Epidermal melanocyte (primary cell): Measurements from ENCODE around the gene FAM163B.
"Not testable (repeated sequence)": the region's sequence is repeated elsewhere in the genome, so short reads cannot be mapped to it uniquely, and the experiment has no call there.

Source experiments
- DNase-seq: peaks from one replicate; pipeline ENCODE4 v3.0.0; 2011; ENCODE audit warnings: low spot score; ENCODE audit not compliant: insufficient read length

FAM163B gene

DNA sequence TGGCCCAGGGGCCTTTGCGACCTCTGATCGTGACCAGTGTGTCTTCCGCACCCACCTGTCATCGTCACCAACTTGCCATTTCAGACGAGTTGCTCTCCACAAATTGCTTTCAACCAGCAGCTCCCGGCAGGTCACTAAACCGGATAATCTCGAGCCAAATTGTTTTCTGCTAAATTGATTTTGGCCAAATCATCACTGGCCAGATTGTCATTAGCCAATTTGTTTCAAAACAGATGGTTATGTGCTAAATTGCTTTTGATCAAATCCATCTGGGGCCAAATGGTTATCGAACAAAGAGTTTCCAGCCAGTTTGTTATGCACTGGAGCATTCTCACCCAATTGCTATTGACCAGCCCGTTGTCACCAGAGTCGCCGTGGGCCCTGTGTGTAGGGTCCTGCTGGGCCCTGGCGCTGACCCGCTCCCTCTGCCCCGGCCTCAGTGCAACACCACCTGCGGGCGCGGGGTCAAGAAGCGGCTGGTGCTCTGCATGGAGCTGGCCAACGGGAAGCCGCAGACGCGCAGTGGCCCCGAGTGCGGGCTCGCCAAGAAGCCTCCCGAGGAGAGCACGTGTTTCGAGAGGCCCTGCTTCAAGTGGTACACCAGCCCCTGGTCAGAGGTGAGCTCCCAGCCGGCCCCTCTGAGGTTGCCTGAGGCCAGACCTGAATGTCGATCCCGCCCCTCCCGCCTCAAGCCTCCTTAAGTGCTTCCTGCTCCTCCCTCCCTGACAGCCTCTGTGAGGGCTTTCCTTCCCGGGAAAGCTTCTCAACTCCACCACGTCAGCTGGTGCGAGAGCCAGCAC, 39.1 kb downstream of the FAM163B start:
- no peak for DNase-seq

GRCh38 chr9:133569121-133569785, 39.9 kb downstream of the FAM163B start:
- no peak for DNase-seq

- DNase-seq, result no peak
Observed at GRCh38 chr9:133568186-133568585, 41.0 kb downstream of the FAM163B start.

- no peak for DNase-seq
Observed at GRCh38 chr9:133566817-133567216, 42.4 kb downstream of the FAM163B start.

GRCh38 chr9:133566382-133566781, 42.8 kb downstream of the FAM163B start:
- DNase-seq, result no peak

DNA sequence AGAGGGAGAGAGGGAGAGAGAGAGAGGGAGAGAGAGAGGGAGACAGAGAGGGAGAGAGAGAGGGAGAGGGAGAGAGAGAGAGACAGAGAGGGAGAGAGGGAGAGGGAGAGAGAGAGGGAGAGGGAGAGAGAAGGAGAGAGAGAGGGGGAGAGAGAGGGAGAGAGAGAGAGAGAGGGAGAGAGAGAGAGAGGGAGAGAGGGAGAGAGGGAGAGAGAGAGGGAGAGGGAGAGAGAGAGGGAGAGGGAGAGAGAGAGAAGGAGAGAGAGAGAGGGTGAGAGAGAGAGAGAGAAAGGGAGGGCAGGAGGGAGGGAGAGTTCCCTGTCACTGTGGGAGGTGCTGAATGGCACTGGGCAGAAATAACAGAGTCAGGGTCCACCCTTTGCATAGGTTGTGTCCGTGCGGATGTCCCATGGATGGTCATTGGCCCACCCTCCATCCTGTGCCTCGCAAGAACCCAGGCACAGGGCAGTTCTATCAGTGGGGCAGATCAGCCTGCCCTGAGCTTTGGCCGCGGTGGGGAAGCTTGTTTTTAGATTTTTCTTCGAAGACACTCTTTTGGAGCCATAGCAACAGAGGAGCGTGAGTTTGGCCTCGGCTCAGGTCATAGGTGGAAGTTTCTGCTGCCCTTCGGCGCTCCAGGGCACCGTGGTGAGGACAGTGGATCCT, 44.6 kb downstream of the FAM163B start:
- no peak for DNase-seq

DNA sequence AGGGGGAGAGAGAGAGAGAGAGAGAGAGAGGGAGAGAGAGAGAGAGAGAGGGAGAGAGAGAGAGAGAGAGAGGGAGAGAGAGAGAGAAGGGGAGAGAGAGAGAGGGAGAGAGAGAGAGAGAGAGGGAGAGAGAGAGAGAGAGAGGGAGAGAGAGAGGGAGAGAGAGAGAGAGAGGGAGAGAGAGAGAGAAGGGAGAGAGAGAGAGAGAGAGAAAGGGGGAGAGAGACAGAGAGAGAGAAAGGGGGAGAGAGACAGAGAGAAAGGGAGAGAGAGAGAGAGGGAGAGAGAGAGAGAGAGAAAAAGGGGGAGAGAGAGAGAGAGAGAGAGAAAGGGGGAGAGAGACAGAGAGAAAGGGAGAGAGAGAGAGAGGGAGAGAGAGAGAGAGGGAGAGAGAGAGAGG, 45.4 kb downstream of the FAM163B start:
- DNase-seq, result not testable (repeated sequence)

- DNase-seq, result no peak
Observed at GRCh38 chr9:133563291-133563796, 45.8 kb downstream of the FAM163B start.

DNA sequence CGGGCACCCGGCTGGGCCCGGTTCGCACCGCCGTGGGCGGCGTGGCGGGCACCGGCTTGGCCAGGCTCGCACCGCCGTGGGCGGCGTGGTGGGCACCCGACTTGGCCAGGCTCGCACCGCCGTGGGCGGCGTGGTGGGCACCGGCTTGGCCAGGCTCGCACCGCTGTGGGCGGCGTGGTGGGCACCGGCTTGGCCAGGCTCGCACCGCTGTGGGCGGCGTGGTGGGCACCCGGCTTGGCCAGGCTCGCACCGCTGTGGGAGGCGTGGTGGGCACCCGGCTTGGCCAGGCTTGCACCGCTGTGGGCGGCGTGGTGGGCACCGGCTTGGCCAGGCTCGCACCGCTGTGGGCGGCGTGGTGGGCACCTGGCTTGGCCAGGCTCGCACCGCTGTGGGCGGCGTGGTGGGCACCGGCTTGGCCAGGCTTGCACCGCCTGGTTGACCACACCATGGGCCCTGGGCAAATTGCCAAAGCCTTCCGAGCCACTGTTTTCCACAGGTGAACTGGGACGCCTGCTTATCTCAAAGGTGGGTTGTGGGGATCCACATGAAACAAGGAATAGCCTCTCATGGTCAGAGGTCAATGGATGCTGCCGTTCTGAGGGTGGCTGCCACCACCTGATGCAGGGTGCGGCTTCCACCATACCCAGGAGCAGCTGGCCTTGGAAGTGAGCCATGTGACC, 46.4 kb downstream of the FAM163B start:
- no peak for DNase-seq

DNA sequence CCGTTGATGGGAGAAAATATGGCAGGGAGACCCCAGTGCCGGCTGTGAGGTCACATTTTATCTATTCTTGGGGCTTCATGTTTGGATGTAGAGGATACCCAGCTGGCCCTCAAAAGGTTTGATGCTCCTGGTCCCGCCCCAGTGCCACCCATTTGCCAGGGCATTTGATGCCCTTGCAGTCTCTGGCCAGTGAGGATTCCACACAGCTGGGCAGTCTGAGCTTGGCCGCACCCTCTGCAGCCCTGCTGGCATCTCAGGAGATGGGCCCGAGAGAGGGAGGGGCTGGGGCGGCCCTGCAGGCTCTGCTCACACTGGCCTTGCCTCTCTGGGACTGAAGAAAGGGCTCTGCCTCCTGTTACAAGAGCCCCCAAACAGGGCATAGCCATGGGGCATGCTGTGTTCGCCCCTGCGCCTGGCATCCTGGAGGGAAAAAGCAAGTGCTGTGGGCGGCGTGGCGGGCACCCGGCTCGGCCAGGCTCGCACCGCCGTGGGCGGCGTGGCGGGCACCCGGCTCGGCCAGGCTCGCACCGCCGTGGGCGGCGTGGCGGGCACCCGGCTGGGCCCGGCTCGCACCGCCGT, 47.1 kb downstream of the FAM163B start:
- DNase-seq, result no peak

- no peak for DNase-seq
Observed at GRCh38 chr9:133560944-133561343, 48.2 kb downstream of the FAM163B start.

GRCh38 chr9:133560311-133560710, 48.9 kb downstream of the FAM163B start:
- no peak for DNase-seq

DNA sequence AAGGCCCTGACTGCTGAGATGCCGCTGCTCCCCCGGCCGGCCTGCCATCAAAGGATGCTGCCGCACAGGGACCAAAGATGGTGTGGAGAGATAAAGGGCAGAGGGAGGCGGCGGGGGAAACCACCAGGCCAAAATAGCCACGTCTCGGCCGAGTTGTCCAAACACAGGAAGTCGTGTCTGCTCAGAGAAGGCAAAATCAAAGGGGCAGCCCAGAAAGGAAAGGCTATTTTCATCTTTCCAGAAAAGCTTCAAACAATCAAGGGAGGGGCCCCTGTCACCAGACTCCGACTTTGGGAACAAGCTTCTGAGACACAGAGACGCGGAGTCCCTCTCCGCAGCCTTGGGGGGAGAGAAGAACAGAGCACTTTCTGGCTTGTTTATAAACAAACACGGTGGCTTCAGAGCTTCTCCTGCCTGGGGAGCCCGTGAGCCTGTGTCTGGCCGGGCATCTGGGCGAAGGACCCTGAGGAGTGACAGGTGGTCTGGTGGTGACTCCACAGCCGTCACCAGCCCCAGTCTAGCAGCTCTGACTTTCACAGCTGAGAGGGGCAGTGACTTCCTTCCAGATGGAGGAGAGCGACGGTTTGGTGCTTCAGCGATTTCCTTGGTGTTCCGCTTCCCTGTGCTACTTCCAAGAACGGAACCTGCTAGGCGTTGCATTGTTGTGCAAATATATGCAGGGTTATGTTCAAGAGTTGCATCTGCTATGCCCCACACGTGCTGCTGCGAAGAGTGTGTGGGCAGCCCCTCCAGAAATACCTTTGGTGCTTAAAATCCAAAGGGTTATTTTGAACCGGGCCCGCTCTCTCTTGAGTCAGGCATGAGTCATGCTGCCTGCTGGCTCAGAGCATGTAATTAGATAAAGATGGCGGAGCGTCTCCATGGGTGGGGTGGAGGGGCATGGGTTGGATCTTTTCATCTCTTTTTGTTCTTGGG, 50.7 kb downstream of the FAM163B start:
- peak; percentile 57 for DNase-seq

GRCh38 chr9:133557581-133557980, 51.6 kb downstream of the FAM163B start:
- no peak for DNase-seq

GRCh38 chr9:133556354-133556753, 52.8 kb downstream of the FAM163B start:
- no peak for DNase-seq

- no peak for DNase-seq
Observed at GRCh38 chr9:133554729-133555128, 54.5 kb downstream of the FAM163B start.

DNA sequence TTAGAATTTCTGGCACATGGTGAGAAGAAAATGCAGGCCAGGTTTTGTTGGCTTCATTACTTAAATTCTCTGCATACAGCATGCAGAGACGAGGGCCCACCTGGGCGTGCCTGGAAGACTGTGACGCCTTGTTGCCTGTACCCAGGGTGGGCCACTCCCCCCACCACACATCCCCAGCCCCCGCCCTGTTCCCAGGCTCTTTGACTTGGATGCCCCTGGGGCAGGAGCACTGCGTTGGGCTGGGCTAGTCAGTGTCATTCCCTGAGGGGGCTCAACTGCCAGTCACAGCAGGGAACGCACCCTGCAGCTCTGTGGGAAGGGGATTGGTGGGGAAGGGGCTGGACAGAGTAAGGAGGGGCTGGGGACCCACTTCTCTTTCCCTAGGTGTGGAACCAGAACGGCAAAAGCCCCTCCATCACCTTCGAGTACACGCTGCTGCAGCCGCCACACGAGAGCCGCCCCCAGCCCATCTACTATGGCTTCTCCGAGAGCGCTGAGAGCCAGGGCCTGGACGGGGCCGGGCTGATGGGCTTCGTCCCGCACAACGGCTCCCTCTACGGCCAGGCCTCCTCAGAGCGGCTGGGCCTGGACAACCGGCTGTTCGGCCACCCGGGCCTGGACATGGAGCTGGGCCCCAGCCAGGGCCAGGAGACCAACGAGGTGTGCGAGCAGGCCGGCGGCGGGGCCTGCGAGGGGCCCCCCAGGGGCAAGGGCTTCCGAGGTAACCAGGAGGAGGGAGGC, 55.0 kb downstream of the FAM163B start:
- DNase-seq, result no peak

DNA sequence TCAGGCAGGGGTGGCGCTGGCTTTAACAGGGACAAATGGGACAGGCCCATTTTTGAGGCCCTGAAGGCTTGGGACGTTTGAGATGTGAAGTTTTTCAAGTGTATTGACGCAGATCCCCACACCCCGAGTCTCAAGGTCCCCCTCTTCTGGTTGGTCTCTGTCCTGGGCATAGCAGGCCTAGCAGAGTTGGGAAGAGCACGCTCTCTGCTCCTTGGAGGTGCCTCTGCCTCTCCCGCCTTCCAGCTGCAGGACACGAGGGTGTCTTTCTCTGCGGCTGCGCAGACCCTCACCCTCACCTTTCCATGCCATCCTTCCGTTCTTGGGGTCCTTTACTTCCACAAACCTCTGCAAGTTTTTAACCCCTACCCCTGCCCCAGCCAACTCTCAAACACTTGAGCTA, 56.1 kb downstream of the FAM163B start:
- no peak for DNase-seq

DNA sequence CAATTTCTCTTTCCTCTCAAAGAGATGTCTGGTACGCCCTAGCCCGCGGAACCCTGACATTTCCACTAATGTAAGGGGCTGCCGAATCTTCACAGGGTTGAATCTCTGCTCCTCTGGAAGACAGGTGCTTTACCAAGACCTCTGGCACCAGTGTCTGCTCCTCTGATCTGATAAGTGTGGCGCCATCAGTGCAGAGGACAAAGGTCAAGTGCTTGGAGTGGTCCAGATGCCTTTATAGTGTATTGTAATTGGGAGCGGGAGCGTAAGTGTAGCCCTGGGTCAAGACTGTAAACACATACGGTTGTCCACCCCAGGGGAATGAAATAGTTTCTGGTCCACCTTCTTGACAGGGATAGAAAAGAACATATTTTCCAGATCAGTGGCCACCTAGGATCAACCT, 57.0 kb downstream of the FAM163B start:
- DNase-seq, result no peak
